ENCODE results near the gene RPP40.
"Not testable (repeated sequence)": the region's sequence is repeated elsewhere in the genome, so short reads cannot be mapped to it uniquely, and the experiment has no call there.

Gene RPP40

DNA sequence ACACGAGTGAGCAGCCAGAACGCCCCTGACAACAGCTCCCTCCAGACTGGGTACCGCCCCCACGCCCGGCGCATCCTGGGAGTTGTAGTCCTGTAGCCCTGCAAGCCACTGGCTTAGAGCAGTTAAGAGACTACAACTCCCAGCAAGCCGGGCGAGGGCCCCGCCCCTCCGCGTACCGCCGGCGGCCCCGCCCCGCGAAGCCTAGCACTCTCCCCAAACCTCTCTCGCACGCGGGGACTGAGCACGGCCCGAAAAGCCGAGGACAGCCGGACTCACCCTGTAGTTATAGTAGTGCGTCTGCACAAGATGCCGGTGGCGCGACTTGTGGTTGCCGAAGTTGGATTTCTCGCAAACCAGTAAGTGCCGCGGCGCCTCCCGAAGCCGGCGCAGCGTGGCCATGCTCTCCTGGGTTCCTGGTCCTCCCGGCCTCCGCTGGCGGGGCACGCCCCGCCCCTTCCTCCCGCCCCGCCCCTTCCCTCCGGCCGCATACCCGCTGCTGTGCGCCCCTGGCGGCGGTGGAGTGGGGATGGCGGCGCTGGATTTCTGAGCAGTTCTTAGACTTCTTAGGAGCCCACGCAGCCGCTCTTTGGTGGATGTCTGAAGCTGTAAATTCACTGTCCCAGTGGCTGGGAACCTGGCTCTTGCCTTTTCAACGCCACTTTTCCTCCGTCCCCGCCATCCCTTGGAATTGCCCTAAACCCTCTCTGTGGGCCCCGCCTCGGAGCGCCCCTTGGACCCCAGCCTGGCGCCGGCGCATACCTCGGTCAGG is at the start of gene RPP40:
TSS of gene RPP40 (minus strand) at position 434 of the 769 bp plus-strand sequence. CDS start at position 399, 35 bp downstream.
- peak; percentile 98 for DNase-seq (ENCODE audit: low read depth)

DNA sequence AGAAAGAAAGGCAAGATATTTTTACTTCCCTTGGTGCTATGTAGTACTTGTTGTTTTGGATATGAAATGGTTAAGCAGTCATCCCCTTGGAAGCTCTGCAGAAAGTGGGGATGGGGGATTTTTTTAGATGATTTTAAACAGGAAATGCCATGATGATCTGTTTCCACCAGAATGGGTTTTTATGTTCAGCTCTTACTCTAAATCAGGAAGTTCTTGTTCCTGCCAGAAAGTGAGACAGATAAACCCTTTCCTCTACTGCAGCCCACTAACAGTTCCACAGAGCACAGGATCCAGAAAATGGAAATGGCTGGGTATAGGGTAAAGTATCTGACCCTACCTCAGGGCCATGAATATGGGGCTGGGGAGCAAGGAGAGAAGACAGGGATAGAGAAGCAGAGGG is 49.2 kb upstream of the RPP40 start:
- no peak for DNase-seq (ENCODE audit: low read depth)

DNA sequence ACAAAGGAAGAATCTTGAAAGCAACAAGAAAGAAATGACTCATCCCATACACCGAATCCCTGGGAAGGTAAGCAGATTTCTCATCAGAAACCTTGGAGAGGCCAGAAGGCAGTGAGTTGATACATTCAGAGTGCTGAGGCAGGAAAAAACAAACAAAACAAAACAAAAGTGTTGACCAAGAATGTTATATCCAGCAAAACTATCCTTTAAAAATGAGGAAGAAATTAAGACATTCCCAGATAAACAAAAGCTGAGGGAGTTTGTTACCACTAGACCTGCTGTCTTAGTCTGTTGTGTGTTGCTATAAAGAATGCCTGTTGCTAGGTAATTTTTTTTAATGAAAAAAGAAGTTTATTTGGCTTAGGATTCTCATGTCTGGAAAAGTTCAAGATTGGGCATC is 47.6 kb upstream of the RPP40 start:
- no peak for DNase-seq (ENCODE audit: low read depth)

DNA sequence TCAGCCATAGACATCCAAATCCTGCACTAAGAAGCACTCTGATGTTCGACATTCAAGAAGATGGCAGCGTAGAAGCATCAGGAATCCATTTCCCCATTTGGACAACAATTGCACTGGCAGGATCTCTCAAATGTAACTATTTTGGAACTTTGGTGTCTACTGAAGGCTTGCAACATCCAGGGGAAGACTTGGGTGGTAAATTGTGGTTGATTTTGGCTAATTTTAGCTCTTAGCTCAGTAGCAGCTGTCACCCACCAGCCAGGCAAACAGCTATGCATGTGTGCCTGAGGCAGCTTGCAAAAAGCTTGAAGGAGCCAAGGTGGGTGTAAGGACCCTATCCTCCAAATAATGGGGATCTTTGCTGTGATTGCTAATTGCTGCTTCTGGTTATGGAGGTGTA is 46.2 kb upstream of the RPP40 start:
- DNase-seq (ENCODE audit: low read depth): no peak

- no peak for DNase-seq (ENCODE audit: low read depth)
Observed at GRCh38 chr6:5046430-5046829, 42.6 kb upstream of the RPP40 start.

DNA sequence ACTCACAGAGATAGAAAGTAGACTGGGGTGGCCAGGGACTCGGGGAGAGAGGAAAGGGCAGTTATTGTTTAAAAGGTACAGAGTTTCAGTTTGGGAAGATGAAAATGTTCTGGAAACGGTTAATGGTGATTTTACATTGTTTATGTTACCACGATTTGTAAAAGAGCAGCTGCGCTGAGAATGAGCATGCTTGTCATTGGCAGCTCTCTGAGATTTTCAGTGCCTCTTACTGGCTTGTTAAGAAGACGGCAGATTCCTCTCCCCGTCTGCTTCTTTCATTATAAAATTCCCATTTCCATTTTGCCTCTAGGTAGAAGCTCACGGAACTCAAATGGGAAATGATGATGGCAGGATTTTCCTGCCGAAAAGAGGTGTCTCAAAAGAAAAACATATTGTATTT is 41.6 kb upstream of the RPP40 start:
- DNase-seq (ENCODE audit: low read depth): no peak

- DNase-seq (ENCODE audit: low read depth): no peak
Observed at GRCh38 chr6:5044866-5045265, 41.0 kb upstream of the RPP40 start.

GRCh38 chr6:5042436-5042835 is 38.6 kb upstream of the RPP40 start:
- DNase-seq (ENCODE audit: low read depth): no peak

GRCh38 chr6:5041955-5042354 is 38.1 kb upstream of the RPP40 start:
- DNase-seq (ENCODE audit: low read depth): no peak

DNA sequence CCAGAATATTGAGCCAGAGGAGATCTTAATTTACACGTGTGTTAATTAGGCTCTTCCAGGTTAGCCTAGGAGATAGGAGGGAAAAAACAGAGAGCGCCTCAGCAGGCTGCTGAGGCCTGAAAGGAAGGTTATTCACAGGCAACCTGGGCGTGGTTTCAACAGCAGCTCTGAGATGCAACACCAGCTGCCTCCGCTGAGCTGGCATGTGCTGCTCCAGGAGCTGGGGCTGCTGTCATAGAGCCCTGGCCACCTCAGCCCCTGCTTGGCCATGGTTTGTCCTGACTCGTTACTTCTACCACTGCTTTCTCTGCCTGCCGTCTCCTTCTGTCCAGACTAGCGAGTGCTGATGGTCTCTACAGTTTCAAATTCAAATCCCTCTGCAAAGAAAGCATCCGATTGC is 32.4 kb upstream of the RPP40 start:
- DNase-seq (ENCODE audit: low read depth): no peak

DNA sequence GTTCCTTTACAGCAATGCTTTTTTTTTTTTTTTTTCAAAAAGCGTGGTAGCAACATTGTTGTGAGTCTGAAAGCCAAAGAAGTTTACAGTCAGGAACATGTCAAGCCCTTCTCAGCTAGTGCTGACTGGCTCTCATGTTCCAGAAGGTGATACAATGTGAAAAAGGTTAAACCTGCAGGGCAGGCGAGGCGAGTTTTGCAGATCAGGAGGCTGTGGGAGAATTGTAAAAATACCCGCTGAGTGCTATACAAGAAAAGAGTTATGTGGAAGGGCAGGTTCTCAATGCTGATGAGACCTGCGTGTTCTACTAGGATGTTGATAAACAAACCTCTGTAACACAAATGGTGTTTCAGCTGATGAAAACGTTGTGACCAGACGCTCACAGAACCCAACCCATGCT is 30.9 kb upstream of the RPP40 start:
- no peak for DNase-seq (ENCODE audit: low read depth)

DNA sequence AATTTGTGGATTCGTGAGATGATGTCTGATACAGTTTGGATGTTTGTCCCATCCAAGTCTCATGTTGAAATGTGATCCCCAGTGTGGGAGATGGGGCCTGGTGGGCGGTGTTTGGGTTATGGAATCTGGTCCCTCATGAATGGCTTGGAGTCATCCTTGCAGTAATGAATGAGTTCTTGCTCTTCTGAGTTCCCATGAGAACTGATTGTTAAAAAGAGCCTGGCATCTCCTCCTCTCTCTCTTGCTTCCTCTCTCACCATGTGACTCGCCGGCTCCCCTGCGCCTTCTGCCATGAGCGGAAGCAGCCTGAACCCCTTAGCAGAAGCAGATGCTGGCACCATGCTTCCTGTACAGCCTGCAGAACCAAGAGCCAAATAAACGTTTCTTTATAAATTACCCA is 30.5 kb upstream of the RPP40 start:
- no peak for DNase-seq (ENCODE audit: low read depth)

DNA sequence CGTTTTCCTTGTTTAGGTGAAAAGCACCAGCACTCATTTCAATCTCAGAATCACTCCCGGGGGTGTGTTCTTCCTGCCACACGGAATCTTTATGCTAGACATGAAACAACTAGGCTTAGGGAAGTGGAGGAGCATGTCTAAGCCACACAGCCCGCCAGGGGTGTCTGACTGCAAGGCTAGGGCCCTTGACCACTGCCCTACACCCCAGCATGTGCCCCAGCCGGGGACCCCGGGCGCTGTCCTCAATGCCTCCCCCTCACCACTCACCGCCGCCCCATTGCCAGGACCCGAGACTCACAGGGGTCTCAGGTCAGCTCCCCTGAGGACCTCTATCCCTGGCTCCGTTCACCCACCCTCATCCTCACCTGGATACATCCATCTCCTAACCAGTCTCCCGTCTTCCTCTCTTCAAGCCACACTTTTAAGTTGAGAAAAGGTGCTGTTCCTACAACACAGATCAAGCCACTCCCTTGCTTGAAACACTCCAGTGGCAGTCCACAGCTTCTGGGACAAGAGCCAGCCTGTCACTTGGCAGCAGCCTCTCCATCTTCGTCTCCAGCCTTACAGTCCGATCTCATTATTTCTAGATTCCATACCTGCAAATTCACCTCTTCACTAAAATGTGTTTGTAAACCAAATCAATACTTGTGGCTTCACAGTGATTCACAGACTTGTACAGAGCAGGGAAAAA is 29.5 kb upstream of the RPP40 start:
- not testable (repeated sequence) for DNase-seq (ENCODE audit: low read depth)

DNA sequence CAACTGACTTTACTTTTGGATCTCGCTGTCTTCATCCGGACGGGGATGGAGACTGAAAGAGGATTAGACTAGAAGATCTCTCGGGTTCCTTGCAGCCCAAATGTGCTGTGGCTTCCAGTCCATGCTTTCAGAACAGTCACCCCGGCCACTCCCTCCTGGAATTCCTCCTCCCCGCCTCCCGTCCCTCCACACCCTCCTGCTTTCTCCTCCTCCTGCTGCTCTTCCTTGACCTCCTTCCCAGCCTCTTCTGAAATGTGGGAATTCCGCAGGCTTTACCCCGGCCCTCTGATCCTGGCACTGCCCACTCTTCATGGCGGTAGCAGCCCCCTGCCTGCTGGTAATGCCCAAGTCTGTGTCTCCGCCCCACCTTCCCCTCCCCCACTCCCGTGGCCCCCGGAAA is 28.9 kb upstream of the RPP40 start:
- DNase-seq (ENCODE audit: low read depth): not testable (repeated sequence)

- DNase-seq (ENCODE audit: low read depth): no peak
Observed at GRCh38 chr6:5031150-5031549, 27.3 kb upstream of the RPP40 start.

DNA sequence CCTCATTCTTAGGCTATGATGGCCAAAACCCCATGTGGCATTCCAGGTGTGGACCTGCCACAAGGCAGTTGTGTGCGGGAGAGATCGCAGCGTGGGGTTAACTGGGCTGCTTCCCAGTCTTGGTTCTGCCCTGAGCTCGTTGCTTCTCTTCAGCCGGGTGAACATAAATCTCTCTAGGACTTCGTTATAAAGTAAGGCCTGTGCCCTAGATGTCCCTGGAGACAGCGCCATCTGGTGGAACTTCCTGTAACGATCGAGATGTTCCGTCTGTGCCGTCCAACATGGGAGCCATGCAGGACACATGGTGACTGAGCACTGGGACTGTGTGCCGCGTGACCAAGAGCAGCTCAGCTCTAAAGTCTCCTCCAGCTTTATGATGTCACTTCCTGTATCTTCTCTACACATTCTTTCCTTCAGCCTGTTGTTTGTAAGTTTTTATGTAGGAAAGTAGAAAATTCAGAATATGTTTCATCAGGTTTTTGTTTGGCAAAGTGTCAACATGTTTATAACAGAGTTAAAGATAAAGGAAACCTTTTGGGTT is 26.8 kb upstream of the RPP40 start:
- DNase-seq (ENCODE audit: low read depth): peak; percentile 67

- DNase-seq (ENCODE audit: low read depth): no peak
Observed at GRCh38 chr6:5029609-5030008, 25.8 kb upstream of the RPP40 start.

DNA sequence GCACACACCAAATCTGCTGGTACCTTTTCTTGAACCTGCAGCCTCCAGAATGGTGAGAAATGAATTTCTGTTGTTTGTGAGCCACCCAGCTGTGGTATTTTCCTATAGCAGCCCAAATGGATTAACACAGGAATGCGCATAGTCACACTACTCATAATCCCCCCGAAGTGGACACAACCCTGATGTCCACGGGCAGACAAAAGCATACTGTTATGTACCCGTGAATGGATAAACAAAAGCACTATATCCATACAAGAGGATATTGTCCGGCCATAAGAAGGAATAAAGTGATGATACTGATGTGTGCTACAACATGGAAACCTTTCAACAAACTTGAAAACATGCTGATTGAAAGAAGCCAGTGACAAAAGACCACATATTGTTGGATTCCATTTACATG is 25.1 kb upstream of the RPP40 start:
- no peak for DNase-seq (ENCODE audit: low read depth)

DNA sequence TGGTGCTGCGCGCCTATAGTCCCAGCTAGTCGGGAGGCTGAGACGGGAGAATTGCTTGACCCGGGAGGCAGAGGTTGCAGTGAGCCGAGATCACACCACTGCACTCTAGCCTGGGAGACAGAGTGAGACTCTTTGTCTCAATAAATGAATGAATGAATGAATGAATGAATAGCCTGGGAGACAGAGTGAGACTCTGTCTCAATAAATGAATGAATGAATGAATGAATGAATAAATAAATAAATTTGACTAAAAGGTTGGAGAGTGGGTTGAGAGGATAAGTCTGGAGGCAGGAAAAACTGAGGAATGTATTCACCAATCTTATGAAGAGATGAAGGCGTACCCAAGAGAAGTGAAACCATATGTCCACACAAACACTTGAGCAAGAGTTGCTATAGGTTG is 24.5 kb upstream of the RPP40 start:
- DNase-seq (ENCODE audit: low read depth): no peak

- DNase-seq (ENCODE audit: low read depth): no peak
Observed at GRCh38 chr6:5025911-5026819, 22.3 kb upstream of the RPP40 start.

- no peak for DNase-seq (ENCODE audit: low read depth)
Observed at GRCh38 chr6:5023923-5024322, 20.1 kb upstream of the RPP40 start.

- DNase-seq (ENCODE audit: low read depth): no peak
Observed at GRCh38 chr6:5020142-5020541, 16.3 kb upstream of the RPP40 start.

All from stimulated activated CD8-positive, alpha-beta memory T cell treated with anti-CD3 and anti-CD28 coated beads, Interleukin-7, amount 100 ng/mL, for 24 hours (primary cell).